Measurements from ENCODE around the gene TLX3. TPM values are rescaled to one million over a fixed set of nuclear protein-coding genes. Genes with fewer than 3 reads are reported as not detected.

Gene TLX3
- total RNA-seq, 1 experiment from 2014 or later: not detected

- no peak overlapping the region for H2AFZ ChIP-seq (ENCODE audit: low read length)
- H3K36me3 Mint-ChIP-seq (ENCODE audit: insufficient read depth in 1 of 3, low read depth in 3 of 3): 0 out of 7 replicates have a peak, but pooled peaks cover 0 to 1% (median 0%) of the 10 kb centered on the region in 3 experiments
- H3K27ac ChIP-seq (ENCODE audit: insufficient read length, low read depth, low read length): no peak overlapping the region
- H2BK120ac ChIP-seq (ENCODE audit: low read depth, low read length, poor library complexity, severe bottlenecking): no peak overlapping the region
- H3T11ph ChIP-seq (ENCODE audit: low read length): no peak overlapping the region
- no peak overlapping the region for H2BK15ac ChIP-seq (ENCODE audit: low read depth, low read length)
- peaks cover 5 to 11% of the 10 kb centered on the region in 2 experiments; a peak in 4 of 5 replicates for H3K9me3 Mint-ChIP-seq
- H3K4me1 ChIP-seq (ENCODE audit: insufficient read depth, low read length): no peaks in the 10 kb centered on the region
- H3K27ac Mint-ChIP-seq: no peak overlapping the region; a peak in 1 of 7 replicates
- no peaks in the 10 kb centered on the region for H3K79me2 ChIP-seq (ENCODE audit: insufficient read depth, low read length)
- H3K27me3 ChIP-seq (ENCODE audit: insufficient read depth, low read length): peaks cover 95% of the 10 kb centered on the region
- no peak overlapping the region for H3K9ac ChIP-seq (ENCODE audit: extremely low read depth, insufficient read length, low read length)
- H3K23me2 ChIP-seq (ENCODE audit: insufficient read length, low read depth, low read length, poor library complexity, severe bottlenecking): peaks cover 10% of the 10 kb centered on the region
- WGBS (ENCODE audit: extremely low coverage, insufficient read length, low lambda C conversion rate): no CpG with 5 or more reads among the region's 41 CpGs
- H4K5ac ChIP-seq (ENCODE audit: insufficient read length, low read depth, low read length): no peak overlapping the region
- peak; percentile 78 for DNase-seq
- H2BK12ac ChIP-seq (ENCODE audit: insufficient read length, low read depth, low read length): no peak overlapping the region
- H3K18ac ChIP-seq (ENCODE audit: insufficient read length, low read depth, low read length): no peak overlapping the region
- H4K8ac ChIP-seq (replicated peaks; ENCODE audit: insufficient read length, low read depth, low read length): no peak overlapping the region
- H2AK5ac ChIP-seq (ENCODE audit: insufficient read length, low read length): no peak overlapping the region
- H3K4me2 ChIP-seq (ENCODE audit: insufficient read depth, insufficient read length, low read length): peak overlapping the region; percentile 60
- H3K56ac ChIP-seq (ENCODE audit: insufficient read length, low read depth, low read length): no peak overlapping the region
- H3K79me1 ChIP-seq (ENCODE audit: insufficient read depth, low read depth, low read length, poor library complexity, severe bottlenecking): no peaks in the 10 kb centered on the region
- no peak overlapping the region for H2BK5ac ChIP-seq (ENCODE audit: insufficient read length, low read length)
- no peak overlapping the region for H4K91ac ChIP-seq (ENCODE audit: insufficient read length, low read depth, low read length)
- H4K20me1 ChIP-seq (ENCODE audit: control insufficient read depth, insufficient read depth, insufficient read length): no peaks in the 10 kb centered on the region
- no peak overlapping the region for H3K14ac ChIP-seq (ENCODE audit: insufficient read depth, low read length)
- no peak overlapping the region for H3K4ac ChIP-seq (ENCODE audit: low read depth, low read length)
- H2BK20ac ChIP-seq (ENCODE audit: low read depth, low read length, poor library complexity, severe bottlenecking): no peak overlapping the region
- peak; percentile 71 for TF ChIP-seq CTCF (conservative IDR thresholded peaks at IDR 0.05)
- peaks cover 98% of the 10 kb centered on the region for H3K27me3 Mint-ChIP-seq (ENCODE audit: low read depth)
- H3K9me3 ChIP-seq (ENCODE audit: control insufficient read depth, low read depth, low read length): no peaks in the 10 kb centered on the region
- no peak overlapping the region for H3K23ac ChIP-seq (ENCODE audit: insufficient read length, low read depth, low read length)
- H3K4me3 Mint-ChIP-seq: peak overlapping the region in 1 of 2 experiments; percentile 75; a peak in 3 of 5 replicates
- peaks cover 15 to 49% of the 10 kb centered on the region in 2 experiments for H3K4me1 Mint-ChIP-seq
These were observed 1.3 kb downstream of the TLX3 start for GRCh38 chr5:171310212-171310818.
